Measurements from ENCODE around the gene ADGRB2.

ADGRB2 gene

GRCh38 chr1:31701091-31701736, 62.9 kb downstream of the ADGRB2 start (continued):
- TF ChIP-seq, protein P1, sequence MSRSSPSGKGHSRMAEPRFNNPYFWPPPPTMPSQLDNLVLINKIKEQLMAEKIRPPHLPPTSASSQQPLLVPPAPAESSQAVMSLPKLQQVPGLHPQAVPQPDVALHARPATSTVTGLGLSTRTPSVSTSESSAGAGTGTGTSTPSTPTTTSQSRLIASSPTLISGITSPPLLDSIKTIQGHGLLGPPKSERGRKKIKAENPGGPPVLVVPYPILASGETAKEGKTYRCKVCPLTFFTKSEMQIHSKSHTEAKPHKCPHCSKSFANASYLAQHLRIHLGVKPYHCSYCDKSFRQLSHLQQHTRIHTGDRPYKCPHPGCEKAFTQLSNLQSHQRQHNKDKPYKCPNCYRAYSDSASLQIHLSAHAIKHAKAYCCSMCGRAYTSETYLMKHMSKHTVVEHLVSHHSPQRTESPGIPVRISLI (tag by site-specific recombination; IDR thresholded peaks at IDR 0.05): no peak
- TF ChIP-seq TSHZ1 (tag by site-specific recombination; IDR thresholded peaks at IDR 0.05; ENCODE audit: borderline replicate concordance) (peak; percentile 58; the same call in 1 of the 2 replicates), MYNN (tag by site-specific recombination; IDR thresholded peaks at IDR 0.05; ENCODE audit: borderline replicate concordance) (no peak), BCL11B (tag by site-specific recombination; IDR thresholded peaks at IDR 0.05; ENCODE audit: low read depth) (peak; percentile 77; the same call in 1 of the 2 replicates), KLF1 (tag by site-specific recombination; IDR thresholded peaks at IDR 0.05) (no peak), SP3 (tag by site-specific recombination; IDR thresholded peaks at IDR 0.05) (no peak), ZNF658 (tag by site-specific recombination; IDR thresholded peaks at IDR 0.05) (no peak), ZXDB (tag by site-specific recombination; IDR thresholded peaks at IDR 0.05) (no peak), ZFP37 (tag by site-specific recombination; IDR thresholded peaks at IDR 0.05) (peak; percentile 66; the same call in 1 of the 2 replicates), HOXD13 (CRISPR knock-in tag; IDR thresholded peaks at IDR 0.05; ENCODE audit: borderline replicate concordance) (no peak), ZNF555 (tag by site-specific recombination; conservative IDR thresholded peaks at IDR 0.05) (no peak), ZBTB21 (tag by site-specific recombination; IDR thresholded peaks at IDR 0.05) (peak; percentile 58), ZNF274 (IDR thresholded peaks at IDR 0.05; ENCODE audit: low read length) (no peak), ZNF274 (tag by site-specific recombination; IDR thresholded peaks at IDR 0.05; ENCODE audit: borderline replicate concordance) (no peak), ZNF19 (tag by site-specific recombination; IDR thresholded peaks at IDR 0.05; ENCODE audit: low read depth) (no peak), ZNF664 (tag by site-specific recombination; IDR thresholded peaks at IDR 0.05) (no peak), ZSCAN30 (tag by site-specific recombination; IDR thresholded peaks at IDR 0.05) (no peak), ZSCAN16 (tag by site-specific recombination; IDR thresholded peaks at IDR 0.05) (no peak), ZNF571 (tag by site-specific recombination; IDR thresholded peaks at IDR 0.05) (no peak), ZNF37A (tag by site-specific recombination; IDR thresholded peaks at IDR 0.05) (0 out of 2 replicates have a peak, but pooled peaks have one; percentile 15), ZNF391 (tag by site-specific recombination; IDR thresholded peaks at IDR 0.05; ENCODE audit: borderline replicate concordance, low read depth) (no peak), SETDB1 (IDR thresholded peaks at IDR 0.05; ENCODE audit: insufficient read length, low read length) (no peak), KLF8 (tag by site-specific recombination; IDR thresholded peaks at IDR 0.05) (peak; percentile 66), ZNF433 (tag by site-specific recombination; IDR thresholded peaks at IDR 0.05; ENCODE audit: low read depth) (no peak)
- TF ChIP-seq, protein P2, sequence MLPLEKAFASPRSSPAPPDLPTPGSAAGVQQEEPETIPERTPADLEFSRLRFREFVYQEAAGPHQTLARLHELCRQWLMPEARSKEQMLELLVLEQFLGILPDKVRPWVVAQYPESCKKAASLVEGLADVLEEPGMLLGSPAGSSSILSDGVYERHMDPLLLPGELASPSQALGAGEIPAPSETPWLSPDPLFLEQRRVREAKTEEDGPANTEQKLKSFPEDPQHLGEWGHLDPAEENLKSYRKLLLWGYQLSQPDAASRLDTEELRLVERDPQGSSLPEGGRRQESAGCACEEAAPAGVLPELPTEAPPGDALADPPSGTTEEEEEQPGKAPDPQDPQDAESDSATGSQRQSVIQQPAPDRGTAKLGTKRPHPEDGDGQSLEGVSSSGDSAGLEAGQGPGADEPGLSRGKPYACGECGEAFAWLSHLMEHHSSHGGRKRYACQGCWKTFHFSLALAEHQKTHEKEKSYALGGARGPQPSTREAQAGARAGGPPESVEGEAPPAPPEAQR (tag by site-specific recombination; IDR thresholded peaks at IDR 0.05): peak; percentile 65; the same call in 1 of the 2 replicates
